Measurements from ENCODE around the gene ACACA.

The ACACA gene

GRCh38 chr17:37284191-37284590, 122.4 kb downstream of the ACACA start:
- Histone ChIP-seq H3K27me3 (replicated peaks; ENCODE audit: control insufficient read depth, insufficient read depth, low read length) (no peaks in the 10 kb centered on the region), H3K4me1 (ENCODE audit: control insufficient read depth, insufficient read depth, low read length) (peaks cover 14% of the 10 kb centered on the region), H3K9me3 (ENCODE audit: control insufficient read depth, low read length) (no peaks in the 10 kb centered on the region), H3K4me3 (ENCODE audit: low read length) (no peak overlapping the region), H3K9ac (ENCODE audit: low read length) (no peak overlapping the region), H3K36me3 (ENCODE audit: control insufficient read depth, insufficient read depth, low read length, severe bottlenecking) (peaks cover 55% of the 10 kb centered on the region)
- no peak for DNase-seq (ENCODE audit: low read depth)

GRCh38 chr17:37283414-37283961, 123.1 kb downstream of the ACACA start:
- Histone ChIP-seq H3K9ac (ENCODE audit: low read length) (no peak overlapping the region), H3K36me3 (ENCODE audit: control insufficient read depth, insufficient read depth, low read length, severe bottlenecking) (peaks cover 56% of the 10 kb centered on the region)

GRCh38 chr17:37280841-37281240, 125.8 kb downstream of the ACACA start:
- no peaks in the 10 kb centered on the region for H3K9me3 ChIP-seq (ENCODE audit: control insufficient read depth, low read length)
- H3K4me3 ChIP-seq (ENCODE audit: low read length), result no peak overlapping the region
- H3K4me1 ChIP-seq (ENCODE audit: control insufficient read depth, insufficient read depth, low read length), result peaks cover 14% of the 10 kb centered on the region
- no peak for DNase-seq (ENCODE audit: low read depth)
- H3K9ac ChIP-seq (ENCODE audit: low read length), result no peak overlapping the region
- no peaks in the 10 kb centered on the region for H3K27me3 ChIP-seq (replicated peaks; ENCODE audit: control insufficient read depth, insufficient read depth, low read length)
- H3K36me3 ChIP-seq (ENCODE audit: control insufficient read depth, insufficient read depth, low read length, severe bottlenecking), result peaks cover 71% of the 10 kb centered on the region

More at GRCh38 chr17:37283414-37283961, 123.1 kb downstream of the ACACA start:
- H3K4me1 ChIP-seq (ENCODE audit: control insufficient read depth, insufficient read depth, low read length), result peaks cover 14% of the 10 kb centered on the region
- no peak overlapping the region for H3K4me3 ChIP-seq (ENCODE audit: low read length)
- no peaks in the 10 kb centered on the region for H3K9me3 ChIP-seq (ENCODE audit: control insufficient read depth, low read length)
- no peaks in the 10 kb centered on the region for H3K27me3 ChIP-seq (replicated peaks; ENCODE audit: control insufficient read depth, insufficient read depth, low read length)
- peak; percentile 81 for DNase-seq (ENCODE audit: low read depth)

DNA sequence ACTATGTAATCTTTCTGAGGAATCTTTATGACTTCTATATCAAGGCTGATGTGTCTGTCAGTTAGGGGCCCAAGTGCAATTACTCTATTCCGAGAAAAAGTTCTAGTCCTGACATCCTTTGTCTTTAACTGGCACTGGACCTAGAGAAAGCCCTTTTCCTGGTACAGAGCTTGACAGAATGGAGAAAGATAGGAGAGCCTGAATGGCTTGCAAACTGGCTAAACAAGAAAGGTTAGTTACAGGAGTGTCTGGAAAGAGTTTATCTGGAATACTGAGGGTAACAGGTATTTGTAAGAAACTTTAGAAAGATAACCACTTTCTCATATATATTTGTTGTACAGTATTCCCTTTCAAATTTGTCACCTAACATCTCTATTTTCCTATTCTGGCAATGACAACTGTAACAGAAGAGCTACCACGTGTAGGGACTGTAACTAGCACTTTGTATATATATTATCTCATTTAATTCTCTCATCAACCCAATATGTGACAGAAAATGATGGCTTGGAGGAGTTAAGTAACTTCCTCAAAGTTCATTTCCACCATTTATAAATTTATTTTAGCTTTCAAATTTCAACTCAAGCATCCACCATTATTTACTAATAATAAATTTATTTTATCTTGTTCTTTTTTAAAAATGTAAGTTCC, 128.3 kb downstream of the ACACA start:
- Histone ChIP-seq H3K36me3 (ENCODE audit: control insufficient read depth, insufficient read depth, low read length, severe bottlenecking) (peaks cover 87% of the 10 kb centered on the region), H3K27me3 (replicated peaks; ENCODE audit: control insufficient read depth, insufficient read depth, low read length) (no peaks in the 10 kb centered on the region), H3K9ac (ENCODE audit: low read length) (no peak overlapping the region), H3K9me3 (ENCODE audit: control insufficient read depth, low read length) (no peaks in the 10 kb centered on the region), H3K4me3 (ENCODE audit: low read length) (no peak overlapping the region), H3K4me1 (ENCODE audit: control insufficient read depth, insufficient read depth, low read length) (peaks cover 15% of the 10 kb centered on the region)
- no peak for DNase-seq (ENCODE audit: low read depth)

- Histone ChIP-seq H3K4me3 (ENCODE audit: low read length) (no peak overlapping the region), H3K27me3 (replicated peaks; ENCODE audit: control insufficient read depth, insufficient read depth, low read length) (no peaks in the 10 kb centered on the region), H3K36me3 (ENCODE audit: control insufficient read depth, insufficient read depth, low read length, severe bottlenecking) (peaks cover 82% of the 10 kb centered on the region), H3K9me3 (ENCODE audit: control insufficient read depth, low read length) (no peaks in the 10 kb centered on the region), H3K9ac (ENCODE audit: low read length) (no peak overlapping the region), H3K4me1 (ENCODE audit: control insufficient read depth, insufficient read depth, low read length) (peaks cover 14% of the 10 kb centered on the region)
- DNase-seq (ENCODE audit: low read depth), result no peak
Measured at GRCh38 chr17:37276475-37276874, 130.2 kb downstream of the ACACA start.

DNA sequence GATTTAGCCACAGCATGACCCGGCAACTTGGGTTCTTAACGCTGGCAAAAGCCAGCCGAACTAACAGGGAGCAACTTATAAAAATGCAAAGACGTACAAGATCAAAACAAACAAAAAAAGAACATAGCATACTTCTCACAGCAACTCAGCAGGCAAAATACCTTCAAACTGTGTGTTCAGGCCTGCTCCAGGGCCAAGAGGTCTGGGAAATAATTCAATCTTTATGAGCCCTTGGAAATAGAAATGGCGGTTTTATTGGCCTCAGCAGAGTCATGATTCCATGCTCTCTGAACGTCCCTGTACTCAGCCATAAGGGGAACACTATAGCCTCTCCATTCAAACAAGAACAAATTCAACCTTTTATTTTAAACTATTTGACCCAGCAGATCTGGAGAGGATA, 132.2 kb downstream of the ACACA start:
- Histone ChIP-seq H3K9ac (ENCODE audit: low read length) (no peak overlapping the region), H3K4me1 (ENCODE audit: control insufficient read depth, insufficient read depth, low read length) (peaks cover 14% of the 10 kb centered on the region), H3K9me3 (ENCODE audit: control insufficient read depth, low read length) (no peaks in the 10 kb centered on the region), H3K27me3 (replicated peaks; ENCODE audit: control insufficient read depth, insufficient read depth, low read length) (no peaks in the 10 kb centered on the region), H3K4me3 (ENCODE audit: low read length) (no peak overlapping the region), H3K36me3 (ENCODE audit: control insufficient read depth, insufficient read depth, low read length, severe bottlenecking) (peaks cover 84% of the 10 kb centered on the region)
- DNase-seq (ENCODE audit: low read depth), result no peak

GRCh38 chr17:37273409-37274051, 133.1 kb downstream of the ACACA start:
- no peak overlapping the region for H3K9ac ChIP-seq (ENCODE audit: low read length)
- H3K27me3 ChIP-seq (replicated peaks; ENCODE audit: control insufficient read depth, insufficient read depth, low read length), result no peaks in the 10 kb centered on the region
- H3K36me3 ChIP-seq (ENCODE audit: control insufficient read depth, insufficient read depth, low read length, severe bottlenecking), result peaks cover 91% of the 10 kb centered on the region
- H3K4me1 ChIP-seq (ENCODE audit: control insufficient read depth, insufficient read depth, low read length), result peaks cover 14% of the 10 kb centered on the region
- H3K9me3 ChIP-seq (ENCODE audit: control insufficient read depth, low read length), result no peaks in the 10 kb centered on the region
- no peak overlapping the region for H3K4me3 ChIP-seq (ENCODE audit: low read length)
- peak; percentile 87 for DNase-seq (ENCODE audit: low read depth)

DNA sequence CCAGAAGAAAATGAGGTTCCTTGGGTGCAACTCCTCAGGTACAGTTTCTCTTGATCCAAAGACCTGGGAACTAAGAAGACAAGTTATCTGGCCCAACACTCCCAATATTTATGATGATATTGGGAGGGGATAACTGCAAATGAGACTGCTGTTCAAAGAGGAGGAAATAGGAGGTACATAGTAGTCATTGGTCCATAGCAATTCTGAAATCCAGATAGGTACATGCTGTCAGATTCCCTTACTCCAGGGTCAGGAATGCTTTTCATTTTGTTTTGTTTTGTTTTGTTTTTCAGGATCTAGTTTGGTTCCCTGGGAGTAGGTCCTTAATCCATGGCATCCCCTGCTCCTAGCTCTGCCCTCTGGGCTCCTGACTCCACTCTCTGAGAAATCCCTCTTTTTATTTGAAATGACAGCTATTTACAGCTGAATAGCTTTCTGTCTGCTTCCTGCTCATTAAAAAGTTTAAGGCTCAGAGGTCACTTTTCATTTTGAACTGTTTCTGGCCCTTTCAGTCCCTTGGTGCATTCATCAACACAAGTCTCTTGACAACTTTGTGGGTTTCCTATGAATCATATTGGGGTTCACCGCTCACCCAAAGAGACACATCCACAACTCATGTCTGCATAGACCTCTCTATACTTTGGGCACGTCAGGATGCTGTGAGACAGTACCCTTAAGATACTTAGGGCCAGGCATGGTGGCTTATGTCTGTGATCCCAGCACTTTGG, 141.0 kb downstream of the ACACA start:
- peaks cover 11% of the 10 kb centered on the region for H3K9me3 ChIP-seq (ENCODE audit: control insufficient read depth, low read length)

GRCh38 chr17:37261286-37261685, 145.3 kb downstream of the ACACA start:
- H3K27me3 ChIP-seq (replicated peaks; ENCODE audit: control insufficient read depth, insufficient read depth, low read length), result no peaks in the 10 kb centered on the region
- peaks cover 95% of the 10 kb centered on the region for H3K36me3 ChIP-seq (ENCODE audit: control insufficient read depth, insufficient read depth, low read length, severe bottlenecking)
- H3K4me1 ChIP-seq (ENCODE audit: control insufficient read depth, insufficient read depth, low read length), result no peaks in the 10 kb centered on the region
- DNase-seq (ENCODE audit: low read depth), result peak; percentile 32
- H3K9me3 ChIP-seq (ENCODE audit: control insufficient read depth, low read length), result peaks cover 11% of the 10 kb centered on the region
- H3K9ac ChIP-seq (ENCODE audit: low read length), result no peak overlapping the region
- no peak overlapping the region for H3K4me3 ChIP-seq (ENCODE audit: low read length)

More for the DNA sequence above, 141.0 kb downstream of the ACACA start:
- Histone ChIP-seq H3K4me3 (ENCODE audit: low read length) (no peak overlapping the region), H3K4me1 (ENCODE audit: control insufficient read depth, insufficient read depth, low read length) (no peaks in the 10 kb centered on the region), H3K9ac (ENCODE audit: low read length) (no peak overlapping the region), H3K36me3 (ENCODE audit: control insufficient read depth, insufficient read depth, low read length, severe bottlenecking) (peaks cover 96% of the 10 kb centered on the region), H3K27me3 (replicated peaks; ENCODE audit: control insufficient read depth, insufficient read depth, low read length) (no peaks in the 10 kb centered on the region)
- DNase-seq (ENCODE audit: low read depth), result no peak

- DNase-seq (ENCODE audit: low read depth), result no peak
- Histone ChIP-seq H3K36me3 (ENCODE audit: control insufficient read depth, insufficient read depth, low read length, severe bottlenecking) (peaks cover 95% of the 10 kb centered on the region), H3K9me3 (ENCODE audit: control insufficient read depth, low read length) (no peaks in the 10 kb centered on the region), H3K4me1 (ENCODE audit: control insufficient read depth, insufficient read depth, low read length) (no peaks in the 10 kb centered on the region), H3K27me3 (replicated peaks; ENCODE audit: control insufficient read depth, insufficient read depth, low read length) (no peaks in the 10 kb centered on the region), H3K9ac (ENCODE audit: low read length) (no peak overlapping the region), H3K4me3 (ENCODE audit: low read length) (no peak overlapping the region)
Measured at GRCh38 chr17:37259030-37259735, 147.5 kb downstream of the ACACA start.

DNA sequence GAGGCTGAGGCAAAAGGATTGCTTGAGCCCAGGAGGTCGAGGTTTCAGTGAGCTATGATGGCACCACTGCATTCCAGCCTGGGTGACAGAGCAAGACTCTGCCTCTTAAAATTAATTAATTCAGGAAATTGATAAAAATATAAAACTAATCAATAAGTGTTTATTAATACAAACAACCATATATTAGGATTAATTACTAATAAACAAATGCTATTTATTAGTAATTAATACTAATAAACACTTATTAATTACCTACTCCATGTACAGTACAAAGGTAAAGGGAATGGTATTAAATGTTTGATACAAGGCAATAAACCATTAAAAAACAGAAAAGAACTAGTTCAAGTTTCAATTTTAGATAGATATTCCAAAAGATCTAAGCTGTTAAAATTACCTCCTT, 150.0 kb downstream of the ACACA start:
- DNase-seq (ENCODE audit: low read depth), result no peak
- Histone ChIP-seq H3K9me3 (ENCODE audit: control insufficient read depth, low read length) (no peaks in the 10 kb centered on the region), H3K4me1 (ENCODE audit: control insufficient read depth, insufficient read depth, low read length) (no peaks in the 10 kb centered on the region), H3K9ac (ENCODE audit: low read length) (no peak overlapping the region), H3K36me3 (ENCODE audit: control insufficient read depth, insufficient read depth, low read length, severe bottlenecking) (peaks cover 92% of the 10 kb centered on the region), H3K4me3 (ENCODE audit: low read length) (no peak overlapping the region), H3K27me3 (replicated peaks; ENCODE audit: control insufficient read depth, insufficient read depth, low read length) (no peaks in the 10 kb centered on the region)
